SU-DHL-6 (cell line): ENCODE data around the gene ZNF726.
"Not testable (repeated sequence)": the region's sequence is repeated elsewhere in the genome, so short reads cannot be mapped to it uniquely, and the experiment has no call there.

Experiments used
- H2AFZ ChIP-seq: fragments of 200-600 bp; sonication (generic); 2 replicates; pipeline ENCODE4 v1.6.1; 2014; ENCODE audit warnings: low read depth, mild to moderate bottlenecking, moderate library complexity, mixed read lengths, antibody characterized with exemption, low read length; ENCODE audit not compliant: severe bottlenecking
- H3F3A ChIP-seq: fragments of 200-600 bp; shearing (Covaris generic); 2 replicates; pipeline ENCODE4 v1.6.0; 2016; ENCODE audit warnings: antibody characterized with exemption, mild to moderate bottlenecking; ENCODE audit not compliant: insufficient read depth
- H3K27ac ChIP-seq: fragments of 200-600 bp; sonication (generic); 2 replicates; pipeline ENCODE4 v1.5.1; 2016; ENCODE audit warnings: low read depth, mild to moderate bottlenecking, low read length, moderate library complexity, mixed read lengths
- H3K27me3 ChIP-seq: fragments of 200-600 bp; sonication (generic), shearing (Covaris generic); 2 replicates; pipeline ENCODE4 v1.6.0; 2014; ENCODE audit warnings: mild to moderate bottlenecking, low read length
- H3K36me3 ChIP-seq: fragments of 200-600 bp; sonication (generic); 2 replicates; pipeline ENCODE4 v1.6.1; 2014; ENCODE audit warnings: mild to moderate bottlenecking, low read length, mixed read lengths
- H3K4me2 ChIP-seq: fragments of 300-600, 200-600 bp; shearing (Covaris generic), sonication (generic); 2 replicates; pipeline ENCODE4 v1.6.0; 2014; ENCODE audit warnings: low read length, low read depth, mild to moderate bottlenecking; ENCODE audit not compliant: poor library complexity, severe bottlenecking
- H3K4me3 ChIP-seq: fragments of 200-600 bp; sonication (generic); 2 replicates; pipeline ENCODE4 v1.5.1; 2014; ENCODE audit warnings: antibody characterized with exemption, low read length, mild to moderate bottlenecking, mixed read lengths; ENCODE audit not compliant: insufficient read depth, poor library complexity, severe bottlenecking
- H3K79me2 ChIP-seq: fragments of 200-600 bp; sonication (generic); 2 replicates; pipeline ENCODE4 v1.6.1; 2014; ENCODE audit warnings: mild to moderate bottlenecking, low read length, moderate library complexity; ENCODE audit not compliant: insufficient read depth
- H3K9ac ChIP-seq: fragments of 200-600 bp; sonication (generic); 2 replicates; pipeline ENCODE4 v1.7.0; 2014; ENCODE audit warnings: mild to moderate bottlenecking, low read length
- H3K9me2 ChIP-seq: fragments of 200-600 bp; sonication (generic); replicated peaks from 2 replicates; pipeline ENCODE4 v1.6.1; 2014; ENCODE audit warnings: low read length; ENCODE audit not compliant: insufficient read depth
- H3K9me3 ChIP-seq: fragments of 200-600 bp; sonication (generic); 2 replicates; pipeline ENCODE4 v1.6.1; 2014; ENCODE audit warnings: low read length, mixed read lengths; ENCODE audit not compliant: insufficient read depth
- H4K20me1 ChIP-seq: fragments of 200-600 bp; sonication (generic); 2 replicates; pipeline ENCODE4 v1.6.1; 2014; ENCODE audit warnings: low read depth, mild to moderate bottlenecking, antibody characterized with exemption, low read length, moderate library complexity, mixed read lengths
- EZH2phosphoT487 ChIP-seq: fragments of 200-600 bp; sonication (generic), shearing (Covaris generic); conservative IDR thresholded peaks from 2 replicates; pipeline ENCODE4 v1.6.1; 2018; ENCODE audit warnings: mild to moderate bottlenecking, antibody characterized with exemption, low read length, moderate library complexity, mixed read lengths
- TF ChIP-seq, protein P1 (sequence below): fragments of 200-600 bp; sonication (generic); IDR thresholded peaks from one replicate; pipeline ENCODE4 v1.5.1; 2017; ENCODE audit warnings: antibody characterized with exemption, mild to moderate bottlenecking, low read length, moderate library complexity; ENCODE audit not compliant: insufficient read depth, poor library complexity, severe bottlenecking

The ZNF726 gene

DNA sequence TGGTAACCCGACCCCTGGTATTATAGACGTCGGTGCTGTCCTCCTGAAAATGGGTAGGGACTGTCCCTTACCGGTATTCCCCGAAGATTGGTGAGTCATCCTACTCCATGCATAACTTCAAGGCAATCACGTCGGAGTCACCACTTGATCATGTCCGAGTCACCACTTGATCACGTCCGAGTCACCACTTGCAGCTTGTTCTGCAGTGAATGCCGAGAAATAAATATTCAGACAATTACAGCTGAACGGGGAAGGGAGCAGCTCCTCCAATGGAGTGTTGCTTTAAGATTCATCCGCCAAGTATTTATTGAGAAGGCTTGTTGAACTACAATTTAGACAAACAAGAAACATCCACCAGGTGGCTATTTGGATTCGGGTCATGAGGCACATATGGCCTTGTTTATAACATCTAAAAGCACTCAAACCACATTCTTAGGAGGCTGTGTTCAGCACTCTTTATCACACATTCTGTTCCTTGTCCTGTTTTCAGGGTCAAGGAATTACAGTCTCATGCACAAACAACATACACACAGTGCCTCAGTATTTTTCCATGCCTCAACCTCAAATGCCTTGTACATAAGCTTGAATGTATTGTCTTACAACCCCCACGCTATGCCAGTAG is 43.1 kb downstream of the ZNF726 start:
- Histone ChIP-seq H3K27ac (no peak overlapping the region), H3K79me2 (no peaks in the 10 kb centered on the region), H3K9ac (no peak overlapping the region), H3F3A (no peaks in the 10 kb centered on the region), H3K36me3 (no peaks in the 10 kb centered on the region), H3K9me2 (no peaks in the 10 kb centered on the region), H4K20me1 (no peaks in the 10 kb centered on the region), H3K9me3 (no peaks in the 10 kb centered on the region), H3K4me2 (no peak overlapping the region), H2AFZ (no peak overlapping the region), H3K27me3 (no peaks in the 10 kb centered on the region), H3K4me3 (no peak overlapping the region)
- TF ChIP-seq, protein P1, sequence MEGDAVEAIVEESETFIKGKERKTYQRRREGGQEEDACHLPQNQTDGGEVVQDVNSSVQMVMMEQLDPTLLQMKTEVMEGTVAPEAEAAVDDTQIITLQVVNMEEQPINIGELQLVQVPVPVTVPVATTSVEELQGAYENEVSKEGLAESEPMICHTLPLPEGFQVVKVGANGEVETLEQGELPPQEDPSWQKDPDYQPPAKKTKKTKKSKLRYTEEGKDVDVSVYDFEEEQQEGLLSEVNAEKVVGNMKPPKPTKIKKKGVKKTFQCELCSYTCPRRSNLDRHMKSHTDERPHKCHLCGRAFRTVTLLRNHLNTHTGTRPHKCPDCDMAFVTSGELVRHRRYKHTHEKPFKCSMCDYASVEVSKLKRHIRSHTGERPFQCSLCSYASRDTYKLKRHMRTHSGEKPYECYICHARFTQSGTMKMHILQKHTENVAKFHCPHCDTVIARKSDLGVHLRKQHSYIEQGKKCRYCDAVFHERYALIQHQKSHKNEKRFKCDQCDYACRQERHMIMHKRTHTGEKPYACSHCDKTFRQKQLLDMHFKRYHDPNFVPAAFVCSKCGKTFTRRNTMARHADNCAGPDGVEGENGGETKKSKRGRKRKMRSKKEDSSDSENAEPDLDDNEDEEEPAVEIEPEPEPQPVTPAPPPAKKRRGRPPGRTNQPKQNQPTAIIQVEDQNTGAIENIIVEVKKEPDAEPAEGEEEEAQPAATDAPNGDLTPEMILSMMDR = no peak
- TF ChIP-seq EZH2phosphoT487 = no peak

GRCh38 chr19:23963396-23963795 is 48.7 kb downstream of the ZNF726 start:
- not testable (repeated sequence) for H3K9me2 ChIP-seq, H3K79me2 ChIP-seq, H3F3A ChIP-seq, H3K4me2 ChIP-seq, H3K27ac ChIP-seq, H3K9ac ChIP-seq, H3K9me3 ChIP-seq, H3K36me3 ChIP-seq, H3K27me3 ChIP-seq, H2AFZ ChIP-seq, H4K20me1 ChIP-seq, H3K4me3 ChIP-seq

- H3K9ac ChIP-seq, H3K79me2 ChIP-seq, H3K9me3 ChIP-seq, H3K27me3 ChIP-seq, H2AFZ ChIP-seq, H3K36me3 ChIP-seq, H3K9me2 ChIP-seq, H3F3A ChIP-seq, H4K20me1 ChIP-seq, H3K27ac ChIP-seq, H3K4me2 ChIP-seq, H3K4me3 ChIP-seq: not testable (repeated sequence)
Measured at GRCh38 chr19:23963881-23964280, 49.2 kb downstream of the ZNF726 start.

- not testable (repeated sequence) for H3F3A ChIP-seq, H3K4me2 ChIP-seq, H4K20me1 ChIP-seq, H3K4me3 ChIP-seq, H3K36me3 ChIP-seq, H3K9me3 ChIP-seq, H3K79me2 ChIP-seq, H2AFZ ChIP-seq, H3K27ac ChIP-seq, H3K9me2 ChIP-seq, H3K27me3 ChIP-seq, H3K9ac ChIP-seq
Measured at GRCh38 chr19:23964334-23964733, 49.6 kb downstream of the ZNF726 start.

DNA sequence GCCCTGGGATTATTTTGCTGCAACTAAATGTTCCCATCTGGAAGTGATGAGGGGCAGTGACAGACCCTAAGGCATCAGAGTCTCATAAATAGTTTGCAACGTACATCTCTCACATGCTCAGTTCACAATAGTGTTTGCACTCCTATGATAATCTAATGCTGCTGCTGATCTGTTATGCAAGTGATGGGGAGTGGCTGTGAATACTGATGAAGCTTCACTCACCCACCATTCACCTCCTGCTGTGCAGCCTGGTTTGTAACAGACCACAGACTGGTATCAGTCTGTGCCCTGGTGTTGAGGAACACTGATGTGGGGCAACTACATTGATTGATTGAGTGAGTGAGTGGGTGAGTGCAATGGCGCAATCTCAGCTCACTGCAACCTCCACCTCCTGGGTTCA is 54.9 kb downstream of the ZNF726 start:
- Histone ChIP-seq H3K9me3 (no peaks in the 10 kb centered on the region), H3K4me2 (no peak overlapping the region), H3K4me3 (no peak overlapping the region), H3K36me3 (no peaks in the 10 kb centered on the region), H4K20me1 (no peaks in the 10 kb centered on the region), H3K27me3 (no peaks in the 10 kb centered on the region), H2AFZ (no peak overlapping the region), H3K27ac (no peak overlapping the region), H3K9ac (no peak overlapping the region), H3F3A (no peaks in the 10 kb centered on the region), H3K79me2 (no peaks in the 10 kb centered on the region), H3K9me2 (no peaks in the 10 kb centered on the region)
- no peak for TF ChIP-seq EZH2phosphoT487
- TF ChIP-seq, protein P1 = no peak
